H9 (cell line): ENCODE data around the gene RUSF1. TPM values are rescaled to one million over a fixed set of nuclear protein-coding genes. Genes with fewer than 3 reads are reported as not detected.

Source experiments
- DNase-seq: peaks from one replicate; pipeline ENCODE4 v3.0.0-alpha.2; 2017
- H2AFZ ChIP-seq: one replicate; pipeline ENCODE4 v1.6.1; 2013; ENCODE audit warnings: mild to moderate bottlenecking, low read length, control low read depth, moderate library complexity
- H2AK5ac ChIP-seq: 2 replicates; pipeline ENCODE4 v1.6.1; 2013; ENCODE audit warnings: low read length, control low read depth, mixed read lengths; ENCODE audit not compliant: insufficient read length
- H2BK120ac ChIP-seq: one replicate; pipeline ENCODE4 v1.6.1; 2013; ENCODE audit warnings: low read depth, mild to moderate bottlenecking, low read length, control low read depth, inconsistent platforms; ENCODE audit not compliant: poor library complexity, severe bottlenecking
- H2BK12ac ChIP-seq: 2 replicates; pipeline ENCODE4 v1.6.1; 2013; ENCODE audit warnings: low read length, control low read depth, mixed read lengths, low read depth; ENCODE audit not compliant: insufficient read length
- H2BK15ac ChIP-seq: 2 replicates; pipeline ENCODE4 v1.6.1; 2013; ENCODE audit warnings: low read depth, low read length, control low read depth
- H2BK20ac ChIP-seq: one replicate; pipeline ENCODE4 v1.6.1; 2013; ENCODE audit warnings: low read depth, mild to moderate bottlenecking, low read length, control low read depth, inconsistent platforms; ENCODE audit not compliant: poor library complexity, severe bottlenecking
- H2BK5ac ChIP-seq: 2 replicates; pipeline ENCODE4 v1.6.1; 2013; ENCODE audit warnings: low read length, control low read depth, mixed read lengths; ENCODE audit not compliant: insufficient read length
- H3K14ac ChIP-seq: 2 replicates; pipeline ENCODE4 v1.6.1; 2013; ENCODE audit warnings: low read length, control low read depth; ENCODE audit not compliant: insufficient read depth
- H3K18ac ChIP-seq: 2 replicates; pipeline ENCODE4 v1.6.1; 2013; ENCODE audit warnings: low read depth, mild to moderate bottlenecking, mixed read lengths, low read length, control low read depth; ENCODE audit not compliant: insufficient read length
- H3K23ac ChIP-seq: 2 replicates; pipeline ENCODE4 v1.6.1; 2013; ENCODE audit warnings: low read length, control low read depth, mixed read lengths, low read depth; ENCODE audit not compliant: insufficient read length
- H3K23me2 ChIP-seq: 2 replicates; pipeline ENCODE4 v1.6.1; 2013; ENCODE audit warnings: low read depth, mild to moderate bottlenecking, mixed read lengths, low read length, control low read depth; ENCODE audit not compliant: insufficient read length, poor library complexity, severe bottlenecking
- H3K27ac ChIP-seq: 2 replicates; pipeline ENCODE4 v1.5.1; 2013; ENCODE audit warnings: low read length, control low read depth, mixed read lengths, low read depth; ENCODE audit not compliant: insufficient read length
- H3K27me3 ChIP-seq: 2 replicates; pipeline ENCODE4 v1.6.1; 2013; ENCODE audit warnings: low read length, control low read depth, inconsistent platforms; ENCODE audit not compliant: insufficient read depth
- H3K4ac ChIP-seq: 2 replicates; pipeline ENCODE4 v1.6.1; 2013; ENCODE audit warnings: low read depth, mild to moderate bottlenecking, control low read depth, inconsistent platforms, low read length, moderate library complexity
- H3K4me1 ChIP-seq: 2 replicates; pipeline ENCODE4 v1.6.1; 2013; ENCODE audit warnings: low read length, control low read depth, inconsistent platforms; ENCODE audit not compliant: insufficient read depth
- H3K4me2 ChIP-seq: 2 replicates; pipeline ENCODE4 v1.6.1; 2013; ENCODE audit warnings: low read length, control low read depth, mixed read lengths; ENCODE audit not compliant: insufficient read length, insufficient read depth
- H3K56ac ChIP-seq: 2 replicates; pipeline ENCODE4 v1.6.1; 2013; ENCODE audit warnings: low read depth, mild to moderate bottlenecking, mixed read lengths, low read length, control low read depth; ENCODE audit not compliant: insufficient read length
- H3K79me1 ChIP-seq: 2 replicates; pipeline ENCODE4 v1.6.1; 2013; ENCODE audit warnings: low read depth, mild to moderate bottlenecking, moderate library complexity, low read length, control low read depth, inconsistent platforms; ENCODE audit not compliant: insufficient read depth, poor library complexity, severe bottlenecking
- H3K79me2 ChIP-seq: 2 replicates; pipeline ENCODE4 v1.6.1; 2013; ENCODE audit warnings: low read length, control low read depth, inconsistent platforms; ENCODE audit not compliant: insufficient read depth
- H3K9ac ChIP-seq: 2 replicates; pipeline ENCODE4 v1.6.1; 2013; ENCODE audit warnings: low read length, control low read depth, mixed read lengths; ENCODE audit not compliant: insufficient read length; ENCODE audit errors: extremely low read depth
- H3K9me3 ChIP-seq: one replicate; pipeline ENCODE4 v1.6.1; 2013; ENCODE audit warnings: low read depth, low read length, inconsistent platforms; ENCODE audit not compliant: control insufficient read depth
- H3T11ph ChIP-seq: one replicate; pipeline ENCODE4 v1.6.1; 2013; ENCODE audit warnings: mild to moderate bottlenecking, low read length, control low read depth, inconsistent platforms
- H4K20me1 ChIP-seq: one replicate; pipeline ENCODE4 v1.6.1; 2013; ENCODE audit not compliant: control insufficient read depth, insufficient read length, insufficient read depth
- H4K5ac ChIP-seq: 2 replicates; pipeline ENCODE4 v1.6.1; 2013; ENCODE audit warnings: low read depth, mild to moderate bottlenecking, mixed read lengths, low read length, control low read depth; ENCODE audit not compliant: insufficient read length
- H4K8ac ChIP-seq: replicated peaks from 2 replicates; pipeline ENCODE4 v1.6.1; 2013; ENCODE audit warnings: low read length, control low read depth, mixed read lengths, low read depth; ENCODE audit not compliant: insufficient read length
- H4K91ac ChIP-seq: 2 replicates; pipeline ENCODE4 v1.6.1; 2013; ENCODE audit warnings: low read depth, mild to moderate bottlenecking, moderate library complexity, mixed read lengths, low read length, control low read depth; ENCODE audit not compliant: insufficient read length
- H3K27ac Mint-ChIP-seq, 3 experiments: 2 replicates in 2 of 3; 3 replicates in 1 of 3; pipeline ENCODE4 v1.8.0; 2020 to 2021; ENCODE audit warnings: mixed read lengths in 3 of 3, mild to moderate bottlenecking in 1 of 3, moderate library complexity in 1 of 3
- H3K27me3 Mint-ChIP-seq: 2 replicates; pipeline ENCODE4 v1.8.0; 2021; ENCODE audit warnings: low read depth, mild to moderate bottlenecking, moderate library complexity, mixed read lengths
- H3K36me3 Mint-ChIP-seq, 3 experiments: 2 replicates in 2 of 3; 3 replicates in 1 of 3; pipeline ENCODE4 v1.8.0; 2020 to 2021; ENCODE audit warnings: low read depth in 3 of 3, mixed read lengths in 3 of 3; ENCODE audit not compliant: insufficient read depth in 1 of 3
- H3K4me1 Mint-ChIP-seq, 2 experiments: 2 replicates each; pipeline ENCODE4 v1.8.0; 2020; ENCODE audit warnings: mixed read lengths in 2 of 2
- H3K4me3 Mint-ChIP-seq, 2 experiments: 2 replicates in 1 of 2; 3 replicates in 1 of 2; pipeline ENCODE4 v1.8.0; 2020 to 2021; ENCODE audit warnings: mild to moderate bottlenecking in 2 of 2, mixed read lengths in 2 of 2, moderate library complexity in 1 of 2
- H3K9me3 Mint-ChIP-seq, 2 experiments: 2 replicates in 1 of 2; 3 replicates in 1 of 2; pipeline ENCODE4 v1.8.0; 2020; ENCODE audit warnings: mild to moderate bottlenecking in 2 of 2, mixed read lengths in 2 of 2, moderate library complexity in 1 of 2
- CTCF ChIP-seq: fragments of 200-600 bp; sonication (generic); conservative IDR thresholded peaks from 3 replicates; pipeline ENCODE4 v1.8.0; 2021; ENCODE audit warnings: antibody characterized with exemption, mild to moderate bottlenecking
- WGBS: extraction: QIAGEN DNeasy Blood & Tissue Kit; methylation state at CpG from one replicate; pipeline ENCODE4 v1.1.7; 2013; ENCODE audit warnings: missing lambda C conversion rate, low lambda C conversion rate, mixed read lengths; ENCODE audit not compliant: insufficient read length; ENCODE audit errors: extremely low coverage; 5-methylcytosine and 5-hydroxymethylcytosine counted together
- total RNA-seq: library from RNA; stranded (reverse); gene quantifications from 2 replicates; pipeline ENCODE4 v1.2.1, GENCODE V29; 2021

The RUSF1 gene
- total RNA-seq, 1 experiment from 2014 or later = 33.4 TPM

- H3K36me3 Mint-ChIP-seq = peaks cover 0 to 14% (median 1%) of the 10 kb centered on the region in 3 experiments; a peak in 3 of 7 replicates
- H3K23me2 ChIP-seq = peaks cover 22% of the 10 kb centered on the region
- no peak overlapping the region for H2AFZ ChIP-seq
- no peak overlapping the region for H2BK20ac ChIP-seq
- no peak overlapping the region for H3K9ac ChIP-seq
- no peak overlapping the region for H4K91ac ChIP-seq
- no peaks in the 10 kb centered on the region for H3K79me2 ChIP-seq
- H3K56ac ChIP-seq = no peak overlapping the region
- peak overlapping the region in 1 of 3 experiments; percentile 91; a peak in 1 of 7 replicates for H3K27ac Mint-ChIP-seq
- H3K9me3 Mint-ChIP-seq = no peaks in the 10 kb centered on the region; a peak in 1 of 5 replicates
- H3K4ac ChIP-seq = no peak overlapping the region
- no peak overlapping the region for H3K23ac ChIP-seq
- H3K27me3 ChIP-seq = no peaks in the 10 kb centered on the region; the same call in 1 of the 2 replicates
- H2BK120ac ChIP-seq = no peak overlapping the region
- H4K5ac ChIP-seq = no peak overlapping the region
- H3T11ph ChIP-seq = no peak overlapping the region
- no CpG with 5 or more reads among the region's 20 CpGs for WGBS
- no peak overlapping the region for H3K27ac ChIP-seq
- H2AK5ac ChIP-seq = no peak overlapping the region
- H3K9me3 ChIP-seq = no peaks in the 10 kb centered on the region
- H3K27me3 Mint-ChIP-seq = peaks cover 46% of the 10 kb centered on the region
- no peak overlapping the region for H3K18ac ChIP-seq
- H3K4me1 ChIP-seq = peaks cover 3% of the 10 kb centered on the region; the same call in 1 of the 2 replicates
- TF ChIP-seq CTCF = peak; percentile 91
- no peak overlapping the region for H2BK15ac ChIP-seq
- no peaks in the 10 kb centered on the region for H4K20me1 ChIP-seq
- no peak overlapping the region for H4K8ac ChIP-seq
- peak overlapping the region; percentile 80 to 89 for H3K4me3 Mint-ChIP-seq
- H2BK5ac ChIP-seq = no peak overlapping the region
- peaks cover 16 to 22% of the 10 kb centered on the region in 2 experiments for H3K4me1 Mint-ChIP-seq
- H3K4me2 ChIP-seq = peak overlapping the region; percentile 54
- no peak overlapping the region for H2BK12ac ChIP-seq
- peak; percentile 86 for DNase-seq
- no peak overlapping the region for H3K14ac ChIP-seq
- no peaks in the 10 kb centered on the region for H3K79me1 ChIP-seq
These were observed 35.4 kb downstream of the RUSF1 start for GRCh38 chr16:31472709-31473203.
